ENCODE measurements around the gene EVL.

GRCh38 chr14:100018482-100018881 is 46.7 kb upstream of the EVL start:
- no peak for TF ChIP-seq NFRKB (IDR thresholded peaks at IDR 0.05)
- TF ChIP-seq SP1 (IDR thresholded peaks at IDR 0.05) = no peak
- no peak for TF ChIP-seq FOXA1 (IDR thresholded peaks at IDR 0.05)
- TF ChIP-seq FOXM1 (IDR thresholded peaks at IDR 0.05; ENCODE audit: borderline replicate concordance) = no peak
- no peak for TF ChIP-seq FOXK2 (IDR thresholded peaks at IDR 0.05)
- no peak for TF ChIP-seq SUZ12 (IDR thresholded peaks at IDR 0.05)
- no peak for TF ChIP-seq TARDBP (IDR thresholded peaks at IDR 0.05)
- TF ChIP-seq LEF1 (IDR thresholded peaks at IDR 0.05; ENCODE audit: borderline replicate concordance) = no peak
- TF ChIP-seq ELF4 (IDR thresholded peaks at IDR 0.05) = no peak
- TF ChIP-seq BHLHE40 (IDR thresholded peaks at IDR 0.05; ENCODE audit: borderline replicate concordance) = no peak
- TF ChIP-seq ARNT (IDR thresholded peaks at IDR 0.05) = no peak
- TF ChIP-seq ZNF384 (IDR thresholded peaks at IDR 0.05) = no peak
- TF ChIP-seq CTBP1 (IDR thresholded peaks at IDR 0.05; ENCODE audit: borderline replicate concordance) = no peak
- no peak for TF ChIP-seq HDGF (IDR thresholded peaks at IDR 0.05; ENCODE audit: borderline replicate concordance)
